HEK293 (cell line): Measurements from ENCODE around the gene LRP5.

Experiments
- ZNF513 ChIP-seq: fragments of 450-650 bp; IDR thresholded peaks from 2 replicates; pipeline ENCODE4 v1.5.1; 2018; ENCODE audit warnings: missing biosample characterization, missing genetic modification characterization
- TF ChIP-seq, protein P1 (sequence below): fragments of 450-650 bp; formaldehyde crosslinking; IDR thresholded peaks from 2 replicates; pipeline ENCODE4 v1.5.1; 2016; ENCODE audit warnings: missing biosample characterization, missing genetic modification characterization

- TF ChIP-seq ZNF513 = no peak
- TF ChIP-seq, protein P1, sequence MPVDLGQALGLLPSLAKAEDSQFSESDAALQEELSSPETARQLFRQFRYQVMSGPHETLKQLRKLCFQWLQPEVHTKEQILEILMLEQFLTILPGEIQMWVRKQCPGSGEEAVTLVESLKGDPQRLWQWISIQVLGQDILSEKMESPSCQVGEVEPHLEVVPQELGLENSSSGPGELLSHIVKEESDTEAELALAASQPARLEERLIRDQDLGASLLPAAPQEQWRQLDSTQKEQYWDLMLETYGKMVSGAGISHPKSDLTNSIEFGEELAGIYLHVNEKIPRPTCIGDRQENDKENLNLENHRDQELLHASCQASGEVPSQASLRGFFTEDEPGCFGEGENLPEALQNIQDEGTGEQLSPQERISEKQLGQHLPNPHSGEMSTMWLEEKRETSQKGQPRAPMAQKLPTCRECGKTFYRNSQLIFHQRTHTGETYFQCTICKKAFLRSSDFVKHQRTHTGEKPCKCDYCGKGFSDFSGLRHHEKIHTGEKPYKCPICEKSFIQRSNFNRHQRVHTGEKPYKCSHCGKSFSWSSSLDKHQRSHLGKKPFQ = no peak
Observed at GRCh38 chr11:68322052-68322430, 9.7 kb downstream of the LRP5 start.
